ENCODE results near the gene SEC14L2. TPM values are rescaled to one million over a fixed set of nuclear protein-coding genes. Genes with fewer than 3 reads are reported as not detected.

Gene SEC14L2
- total and polyA plus RNA-seq, 2 experiments from 2014 or later, result 2.5 to 4.2 TPM

DNA sequence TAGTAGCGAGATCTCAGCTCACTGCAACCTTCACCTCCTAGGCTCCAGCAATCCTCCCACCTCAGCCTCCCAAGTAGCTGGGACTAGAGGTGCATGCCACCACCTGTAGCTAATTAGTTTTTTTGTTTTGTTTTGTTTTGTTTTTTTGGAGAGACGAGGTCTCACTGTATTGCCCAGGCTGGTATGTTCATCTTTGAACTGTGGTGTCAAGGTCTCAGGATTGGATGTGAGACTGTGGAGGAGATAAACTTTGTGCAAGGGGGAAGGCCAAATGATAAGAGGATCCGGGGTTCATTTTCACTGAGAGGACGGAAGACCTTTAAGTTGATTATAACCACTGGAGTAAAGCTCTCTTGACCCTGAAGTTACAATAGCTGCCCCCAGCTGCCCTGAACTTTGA lies 8.9 kb downstream of the SEC14L2 start:
- peaks cover 2% of the 10 kb centered on the region; the same call in 2 of the 3 replicates for H3K36me3 Mint-ChIP-seq (ENCODE audit: low read depth)
- H3K4me1 ChIP-seq (ENCODE audit: insufficient read depth), result peaks cover 7% of the 10 kb centered on the region
- ATAC-seq, result no peak
- peaks cover 4% of the 10 kb centered on the region; the same call in 1 of the 2 replicates for H3F3A ChIP-seq (replicated peaks; ENCODE audit: low read depth)
- peaks cover 12% of the 10 kb centered on the region for H3K4me1 Mint-ChIP-seq
- H3K27me3 Mint-ChIP-seq (ENCODE audit: insufficient read depth, low read depth, poor library complexity), result peaks cover 8% of the 10 kb centered on the region
- H3K27me3 ChIP-seq (ENCODE audit: insufficient read depth), result no peaks in the 10 kb centered on the region
- no peak overlapping the region for H3K4me3 ChIP-seq
- H3K79me2 ChIP-seq (replicated peaks; ENCODE audit: insufficient read depth), result no peaks in the 10 kb centered on the region
- no peaks in the 10 kb centered on the region for H3K36me3 ChIP-seq (ENCODE audit: insufficient read depth)
- H4K20me1 ChIP-seq (replicated peaks; ENCODE audit: insufficient read depth), result no peaks in the 10 kb centered on the region; the same call in 1 of the 2 replicates
- H3K9me2 ChIP-seq (ENCODE audit: insufficient read depth), result no peaks in the 10 kb centered on the region
- TF ChIP-seq STAT1 (IDR thresholded peaks at IDR 0.05; ENCODE audit: unreplicated experiment), result no peak
- DNase-seq (ENCODE audit: low spot score), result no peak
- H3K27ac Mint-ChIP-seq, result no peak overlapping the region
- no peaks in the 10 kb centered on the region for H3K9me3 Mint-ChIP-seq
- no peak overlapping the region for H3K4me2 ChIP-seq
- H3K4me3 Mint-ChIP-seq, result no peak overlapping the region
- H2AFZ ChIP-seq, result no peak overlapping the region
- H3K27ac ChIP-seq (ENCODE audit: low read depth), result no peak overlapping the region

DNA sequence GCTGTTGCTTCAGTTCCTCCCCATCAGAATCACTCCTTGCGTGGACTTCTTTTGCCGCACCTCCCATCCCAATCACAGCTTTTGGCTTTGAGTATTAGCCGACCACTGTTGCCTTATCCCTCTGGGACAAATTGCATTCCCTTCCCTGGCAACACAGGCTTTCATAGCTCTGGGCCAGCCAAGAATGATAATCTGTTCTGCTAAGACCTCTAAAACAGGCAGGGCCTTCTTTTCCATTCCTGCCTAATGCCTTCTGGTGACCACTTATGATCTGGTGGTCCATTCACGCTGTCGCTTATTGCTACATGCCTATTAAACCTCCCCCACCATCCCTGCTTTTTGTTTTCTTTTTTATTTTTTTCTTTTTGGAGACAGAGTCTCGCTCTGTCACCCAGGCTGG lies 9.6 kb downstream of the SEC14L2 start:
- H3K27me3 ChIP-seq (ENCODE audit: insufficient read depth), result no peaks in the 10 kb centered on the region
- Mint-ChIP-seq H3K27ac (no peak overlapping the region), H3K4me3 (no peak overlapping the region), H3K9me3 (no peaks in the 10 kb centered on the region), H3K36me3 (ENCODE audit: low read depth) (peaks cover 6% of the 10 kb centered on the region; the same call in 2 of the 3 replicates), H3K4me1 (peaks cover 12% of the 10 kb centered on the region), H3K27me3 (ENCODE audit: insufficient read depth, low read depth, poor library complexity) (peaks cover 11% of the 10 kb centered on the region)
- no peaks in the 10 kb centered on the region for H3K79me2 ChIP-seq (replicated peaks; ENCODE audit: insufficient read depth)
- no peak overlapping the region for H3K4me3 ChIP-seq
- H3K36me3 ChIP-seq (ENCODE audit: insufficient read depth), result no peaks in the 10 kb centered on the region
- no peaks in the 10 kb centered on the region for H3K9me2 ChIP-seq (ENCODE audit: insufficient read depth)
- H2AFZ ChIP-seq, result no peak overlapping the region
- no peak for TF ChIP-seq ZNF331 (CRISPR knock-in tag; IDR thresholded peaks at IDR 0.05; ENCODE audit: low read depth)
- no peak for TF ChIP-seq STAT1 (IDR thresholded peaks at IDR 0.05; ENCODE audit: unreplicated experiment)
- no peak overlapping the region for H3K4me2 ChIP-seq
- H3K4me1 ChIP-seq (ENCODE audit: insufficient read depth), result peaks cover 7% of the 10 kb centered on the region
- no peak overlapping the region for H3K27ac ChIP-seq (ENCODE audit: low read depth)
- no peak for DNase-seq (ENCODE audit: low spot score)
- H3F3A ChIP-seq (replicated peaks; ENCODE audit: low read depth), result peaks cover 4% of the 10 kb centered on the region; the same call in 1 of the 2 replicates
- no peak for ATAC-seq
- H4K20me1 ChIP-seq (replicated peaks; ENCODE audit: insufficient read depth), result no peaks in the 10 kb centered on the region; the same call in 1 of the 2 replicates

DNA sequence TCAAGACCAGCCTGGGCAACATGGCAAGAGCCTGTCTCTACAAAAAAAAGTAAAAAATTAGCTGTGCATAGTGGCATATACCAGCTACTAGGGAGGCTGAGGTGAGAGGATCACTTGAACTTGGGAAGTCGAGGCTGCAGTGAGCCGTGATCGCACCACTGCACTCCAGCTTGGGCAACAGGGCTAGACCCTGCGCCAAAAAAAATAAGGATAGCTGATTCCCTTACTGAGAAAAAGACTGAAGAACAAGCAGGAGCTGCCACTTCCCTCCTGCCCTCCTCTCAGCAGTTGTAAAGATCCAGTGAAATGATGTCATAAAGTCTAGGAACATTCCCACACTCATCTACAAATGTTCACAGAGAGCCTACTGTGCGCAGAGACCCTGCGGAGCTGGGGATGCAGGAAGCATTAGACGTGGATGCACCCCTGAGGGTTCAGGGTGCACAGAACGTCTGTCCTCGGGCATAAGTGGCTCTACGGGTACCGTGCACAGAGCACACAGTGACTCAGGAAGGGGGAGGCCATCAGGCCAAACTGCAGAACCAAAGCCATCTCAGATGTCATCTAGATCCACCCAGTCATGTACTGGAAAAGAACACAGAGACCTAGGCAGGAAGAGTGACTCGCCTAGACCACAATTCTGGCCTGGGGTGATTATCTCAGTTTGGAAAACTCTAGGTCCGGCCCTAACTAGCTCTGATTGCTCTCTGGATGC lies 11.7 kb downstream of the SEC14L2 start:
- Histone ChIP-seq H4K20me1 (replicated peaks; ENCODE audit: insufficient read depth) (no peaks in the 10 kb centered on the region; the same call in 1 of the 2 replicates), H3K4me2 (no peak overlapping the region), H3K27me3 (ENCODE audit: insufficient read depth) (no peaks in the 10 kb centered on the region), H3K27ac (ENCODE audit: low read depth) (no peak overlapping the region), H2AFZ (no peak overlapping the region), H3F3A (replicated peaks; ENCODE audit: low read depth) (no peaks in the 10 kb centered on the region), H3K36me3 (ENCODE audit: insufficient read depth) (no peaks in the 10 kb centered on the region), H3K9me2 (ENCODE audit: insufficient read depth) (no peaks in the 10 kb centered on the region), H3K79me2 (replicated peaks; ENCODE audit: insufficient read depth) (no peaks in the 10 kb centered on the region), H3K4me1 (ENCODE audit: insufficient read depth) (no peaks in the 10 kb centered on the region), H3K4me3 (no peak overlapping the region)
- H3K4me1 Mint-ChIP-seq, result no peaks in the 10 kb centered on the region
- ATAC-seq (no peak), DNase-seq (ENCODE audit: low spot score) (no peak)
- H3K9me3 Mint-ChIP-seq, result no peaks in the 10 kb centered on the region
- H3K36me3 Mint-ChIP-seq (ENCODE audit: low read depth), result peaks cover 13% of the 10 kb centered on the region; the same call in 2 of the 3 replicates
- H3K27ac Mint-ChIP-seq, result no peak overlapping the region
- no peak overlapping the region for H3K4me3 Mint-ChIP-seq
- peaks cover 8% of the 10 kb centered on the region for H3K27me3 Mint-ChIP-seq (ENCODE audit: insufficient read depth, low read depth, poor library complexity)
- TF ChIP-seq POLR2AphosphoS5 (IDR thresholded peaks at IDR 0.05; ENCODE audit: low read depth), result no peak
- no peak for TF ChIP-seq NANOG (IDR thresholded peaks at IDR 0.05; ENCODE audit: borderline replicate concordance)
- TF ChIP-seq CREB1 (CRISPR knock-in tag; IDR thresholded peaks at IDR 0.05; ENCODE audit: low read depth), result no peak
- TF ChIP-seq EZH2phosphoT487 (IDR thresholded peaks at IDR 0.05; ENCODE audit: unreplicated experiment), result no peak
- TF ChIP-seq JUNB (IDR thresholded peaks at IDR 0.05; ENCODE audit: unreplicated experiment), result no peak
- TF ChIP-seq ZNF331 (CRISPR knock-in tag; IDR thresholded peaks at IDR 0.05; ENCODE audit: low read depth), result no peak
- TF ChIP-seq, protein P1, sequence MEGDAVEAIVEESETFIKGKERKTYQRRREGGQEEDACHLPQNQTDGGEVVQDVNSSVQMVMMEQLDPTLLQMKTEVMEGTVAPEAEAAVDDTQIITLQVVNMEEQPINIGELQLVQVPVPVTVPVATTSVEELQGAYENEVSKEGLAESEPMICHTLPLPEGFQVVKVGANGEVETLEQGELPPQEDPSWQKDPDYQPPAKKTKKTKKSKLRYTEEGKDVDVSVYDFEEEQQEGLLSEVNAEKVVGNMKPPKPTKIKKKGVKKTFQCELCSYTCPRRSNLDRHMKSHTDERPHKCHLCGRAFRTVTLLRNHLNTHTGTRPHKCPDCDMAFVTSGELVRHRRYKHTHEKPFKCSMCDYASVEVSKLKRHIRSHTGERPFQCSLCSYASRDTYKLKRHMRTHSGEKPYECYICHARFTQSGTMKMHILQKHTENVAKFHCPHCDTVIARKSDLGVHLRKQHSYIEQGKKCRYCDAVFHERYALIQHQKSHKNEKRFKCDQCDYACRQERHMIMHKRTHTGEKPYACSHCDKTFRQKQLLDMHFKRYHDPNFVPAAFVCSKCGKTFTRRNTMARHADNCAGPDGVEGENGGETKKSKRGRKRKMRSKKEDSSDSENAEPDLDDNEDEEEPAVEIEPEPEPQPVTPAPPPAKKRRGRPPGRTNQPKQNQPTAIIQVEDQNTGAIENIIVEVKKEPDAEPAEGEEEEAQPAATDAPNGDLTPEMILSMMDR (conservative IDR thresholded peaks at IDR 0.05; ENCODE audit: low read depth in 2 of 2), result no peak
